ENCODE results near the gene GATA2.

DNA sequence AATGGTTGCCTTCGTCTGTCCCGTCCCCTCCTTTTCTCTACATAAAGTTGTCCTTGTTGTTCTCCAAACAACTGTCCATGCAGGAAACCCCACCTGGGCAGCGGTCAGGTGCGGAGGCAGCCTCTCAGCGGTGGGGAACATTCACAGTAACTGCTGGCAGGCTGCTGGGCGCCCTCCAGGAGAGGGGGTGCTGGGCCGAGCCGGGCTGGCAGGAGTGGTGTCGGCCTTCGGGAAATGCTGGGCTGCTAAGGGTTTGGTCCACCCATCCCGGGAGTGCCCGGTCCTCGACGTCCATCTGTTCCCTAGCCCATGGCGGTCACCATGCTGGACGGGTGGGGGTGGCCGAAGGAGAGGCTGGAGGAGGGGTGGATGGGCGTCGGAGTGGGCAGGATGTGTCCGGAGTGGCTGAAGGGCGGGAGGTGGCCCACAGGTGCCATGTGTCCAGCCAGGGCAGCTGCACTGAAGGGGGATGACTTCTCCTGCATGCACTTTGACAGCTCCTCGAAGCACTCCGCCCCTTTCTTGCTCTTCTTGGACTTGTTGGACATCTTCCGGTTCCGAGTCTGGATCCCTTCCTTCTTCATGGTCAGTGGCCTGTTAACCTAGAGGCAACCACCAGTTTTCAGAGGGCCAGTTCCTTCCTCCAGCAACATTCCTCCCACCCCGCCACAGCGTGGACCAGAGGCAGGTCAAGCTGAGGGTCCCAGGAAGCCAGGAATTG lies 12.1 kb downstream of the GATA2 start:
- TF ChIP-seq EZH2 (IDR thresholded peaks at IDR 0.05; ENCODE audit: insufficient read depth, poor library complexity, severe bottlenecking): no peak
- TF ChIP-seq EZH2phosphoT487 (IDR thresholded peaks at IDR 0.05; ENCODE audit: insufficient read depth, low read depth): no peak
